Measurements from ENCODE around the gene MRPL55. TPM values are rescaled to one million over a fixed set of nuclear protein-coding genes. Genes with fewer than 3 reads are reported as not detected.

MRPL55 gene
- total RNA-seq, 4 donors from 2014 or later: 64.7 to 123 (median 74.2) TPM

DNA sequence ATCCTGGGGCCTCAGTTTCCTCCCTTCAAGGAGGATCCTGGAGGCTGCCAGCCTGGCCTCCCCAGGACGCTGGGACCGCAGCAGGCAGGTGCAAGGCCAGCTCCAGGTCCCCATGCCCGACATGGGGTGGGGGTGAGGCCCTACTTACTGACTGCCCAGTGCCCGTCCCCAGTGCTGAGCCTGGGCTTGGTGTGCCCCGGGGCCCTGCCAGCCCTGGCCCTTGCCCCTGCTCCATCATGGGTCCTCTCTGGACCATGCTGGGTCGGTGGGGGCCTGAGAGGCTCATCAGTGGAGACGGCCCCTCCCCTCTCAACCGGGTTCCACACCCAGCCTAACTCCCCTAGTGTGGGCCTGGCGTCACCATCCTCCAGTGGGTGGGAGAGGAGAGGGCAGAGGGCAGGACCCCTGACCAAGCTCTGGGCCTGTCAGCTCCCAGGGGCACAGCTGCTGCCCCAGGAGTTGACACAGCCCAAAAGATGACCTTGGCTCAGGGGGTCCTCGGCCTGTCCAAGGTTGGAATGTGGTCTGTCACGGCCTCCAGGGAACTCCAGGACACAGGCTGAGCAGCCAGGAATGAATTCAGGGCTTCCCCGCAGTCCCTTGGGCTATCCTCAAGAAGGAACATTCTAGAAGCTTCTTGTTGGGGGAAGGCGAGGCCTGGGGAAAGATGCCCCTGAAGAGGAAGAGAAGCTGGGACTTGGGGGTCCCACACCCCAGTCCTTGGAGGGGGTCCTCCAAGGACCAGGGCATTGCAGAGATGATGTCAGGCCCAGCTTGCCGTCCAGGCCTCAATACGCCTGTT lies 44.2 kb downstream of the MRPL55 start:
- Histone ChIP-seq H3K27ac (no peak overlapping the region), H3K36me3 (no peaks in the 10 kb centered on the region), H3K4me1 (peaks cover 0 to 5% of the 10 kb centered on the region in 2 donors), H3K9me3 (no peaks in the 10 kb centered on the region), H3K27me3 (peaks cover 54 to 75% (median 57%) of the 10 kb centered on the region in 3 donors), H3K4me3 (no peak overlapping the region)
- ATAC-seq (no peak), DNase-seq (no peak)
- intact Hi-C loops (cut with DNase I; ENCODE audit: low total_unique reads): no loop called here
- TF ChIP-seq POLR2A (IDR thresholded peaks at IDR 0.05): no peak
- TF ChIP-seq, protein P1, sequence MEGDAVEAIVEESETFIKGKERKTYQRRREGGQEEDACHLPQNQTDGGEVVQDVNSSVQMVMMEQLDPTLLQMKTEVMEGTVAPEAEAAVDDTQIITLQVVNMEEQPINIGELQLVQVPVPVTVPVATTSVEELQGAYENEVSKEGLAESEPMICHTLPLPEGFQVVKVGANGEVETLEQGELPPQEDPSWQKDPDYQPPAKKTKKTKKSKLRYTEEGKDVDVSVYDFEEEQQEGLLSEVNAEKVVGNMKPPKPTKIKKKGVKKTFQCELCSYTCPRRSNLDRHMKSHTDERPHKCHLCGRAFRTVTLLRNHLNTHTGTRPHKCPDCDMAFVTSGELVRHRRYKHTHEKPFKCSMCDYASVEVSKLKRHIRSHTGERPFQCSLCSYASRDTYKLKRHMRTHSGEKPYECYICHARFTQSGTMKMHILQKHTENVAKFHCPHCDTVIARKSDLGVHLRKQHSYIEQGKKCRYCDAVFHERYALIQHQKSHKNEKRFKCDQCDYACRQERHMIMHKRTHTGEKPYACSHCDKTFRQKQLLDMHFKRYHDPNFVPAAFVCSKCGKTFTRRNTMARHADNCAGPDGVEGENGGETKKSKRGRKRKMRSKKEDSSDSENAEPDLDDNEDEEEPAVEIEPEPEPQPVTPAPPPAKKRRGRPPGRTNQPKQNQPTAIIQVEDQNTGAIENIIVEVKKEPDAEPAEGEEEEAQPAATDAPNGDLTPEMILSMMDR (IDR thresholded peaks at IDR 0.05 in 4 of 5, conservative IDR thresholded peaks at IDR 0.05 in 1 of 5): no peak
- in situ Hi-C loops (cut with MboI; ENCODE audit: low sequenced_read_pairs in 4 of 4): no loop called here

DNA sequence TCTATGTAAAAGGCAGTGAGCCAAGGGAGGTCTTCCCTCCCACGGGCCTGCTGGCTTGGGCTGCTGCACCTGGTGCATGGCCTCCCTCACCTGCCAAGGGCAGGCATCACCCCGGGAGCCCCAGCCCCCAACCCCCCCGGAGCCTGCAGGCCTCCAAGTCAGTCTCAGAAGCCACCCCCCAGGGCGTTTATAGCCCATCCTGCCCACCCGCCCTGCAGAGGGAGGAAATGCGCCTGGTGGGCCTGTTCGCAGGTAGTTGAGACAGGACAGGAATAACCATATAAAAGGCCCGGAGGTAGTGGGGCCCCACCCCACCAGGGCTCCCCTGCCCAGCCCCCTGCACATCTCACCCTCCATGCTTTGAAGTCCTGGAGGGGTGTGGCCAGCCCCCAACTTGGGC lies 44.8 kb downstream of the MRPL55 start:
- ATAC-seq: no peak

DNA sequence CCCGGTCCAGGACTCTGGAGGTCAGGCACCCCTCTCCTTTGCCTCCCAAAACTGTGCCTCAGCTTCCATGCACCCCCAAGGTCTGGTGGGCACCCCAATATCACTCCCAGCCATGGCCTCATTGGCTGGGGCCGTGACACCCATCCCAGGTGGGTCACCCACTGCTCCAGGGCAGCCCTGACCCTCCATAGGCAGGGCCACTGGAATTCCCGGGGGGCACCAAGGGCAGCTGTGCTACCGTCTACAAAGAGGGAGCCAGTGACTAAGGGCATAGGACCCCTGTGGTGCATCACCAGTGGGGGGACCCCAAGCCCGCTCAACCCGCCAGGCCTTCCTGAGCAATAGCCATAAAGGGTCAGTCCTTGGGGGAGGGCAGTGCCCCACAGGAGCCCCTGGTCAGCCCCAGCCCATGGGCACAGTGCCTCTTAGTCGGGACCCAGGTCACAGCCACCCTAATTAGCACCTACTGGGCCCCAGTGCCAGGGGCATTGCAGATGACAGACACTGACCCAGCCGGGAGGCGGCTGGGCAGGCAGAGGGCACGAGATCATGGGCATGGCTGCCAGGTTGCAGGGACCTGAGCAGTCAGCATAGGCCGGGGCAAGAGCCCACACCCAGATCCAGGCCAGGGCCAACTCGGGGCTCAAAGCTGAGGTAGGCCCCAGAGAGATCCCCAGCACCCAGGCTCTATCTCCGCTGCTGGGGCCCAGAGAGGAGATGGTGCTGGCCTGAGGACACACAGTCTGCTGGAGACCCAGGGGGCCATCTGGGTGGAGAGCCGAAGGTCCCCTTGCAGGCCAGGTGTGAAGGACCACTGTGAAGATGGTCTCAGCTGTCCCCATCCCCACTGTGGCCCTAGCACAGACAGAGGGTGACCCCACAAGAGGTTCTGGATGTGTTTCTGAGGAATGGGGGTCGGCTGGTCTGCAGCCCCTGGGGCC lies 45.6 kb downstream of the MRPL55 start:
- DNase-seq (no peak), ATAC-seq (no peak)
- peaks cover 68 to 90% (median 71%) of the 10 kb centered on the region in 3 donors for H3K27me3 ChIP-seq
- H3K36me3 ChIP-seq: no peaks in the 10 kb centered on the region
- H3K4me3 ChIP-seq: no peak overlapping the region
- peaks cover 0 to 5% of the 10 kb centered on the region in 2 donors for H3K4me1 ChIP-seq
- in situ Hi-C loops (cut with MboI; ENCODE audit: low sequenced_read_pairs in 4 of 4) (no loop called here), intact Hi-C loops (cut with DNase I; ENCODE audit: low total_unique reads) (no loop called here)
- TF ChIP-seq POLR2A (IDR thresholded peaks at IDR 0.05): no peak
- TF ChIP-seq, protein P1 (IDR thresholded peaks at IDR 0.05 in 4 of 5, conservative IDR thresholded peaks at IDR 0.05 in 1 of 5): no peak
- no peak overlapping the region for H3K27ac ChIP-seq
- no peaks in the 10 kb centered on the region for H3K9me3 ChIP-seq

More for the DNA sequence above, 44.8 kb downstream of the MRPL55 start:
- H3K27me3 ChIP-seq: peaks cover 61 to 82% (median 64%) of the 10 kb centered on the region in 3 donors
- no peaks in the 10 kb centered on the region for H3K9me3 ChIP-seq
- DNase-seq: no peak
- H3K4me1 ChIP-seq: peaks cover 0 to 5% of the 10 kb centered on the region in 2 donors
- intact Hi-C loops (cut with DNase I; ENCODE audit: low total_unique reads) (no loop called here), in situ Hi-C loops (cut with MboI; ENCODE audit: low sequenced_read_pairs in 4 of 4) (no loop called here)
- H3K4me3 ChIP-seq: no peak overlapping the region
- TF ChIP-seq POLR2A (IDR thresholded peaks at IDR 0.05): no peak
- TF ChIP-seq, protein P1 (IDR thresholded peaks at IDR 0.05 in 4 of 5, conservative IDR thresholded peaks at IDR 0.05 in 1 of 5): no peak
- H3K27ac ChIP-seq: no peak overlapping the region
- no peaks in the 10 kb centered on the region for H3K36me3 ChIP-seq

DNA sequence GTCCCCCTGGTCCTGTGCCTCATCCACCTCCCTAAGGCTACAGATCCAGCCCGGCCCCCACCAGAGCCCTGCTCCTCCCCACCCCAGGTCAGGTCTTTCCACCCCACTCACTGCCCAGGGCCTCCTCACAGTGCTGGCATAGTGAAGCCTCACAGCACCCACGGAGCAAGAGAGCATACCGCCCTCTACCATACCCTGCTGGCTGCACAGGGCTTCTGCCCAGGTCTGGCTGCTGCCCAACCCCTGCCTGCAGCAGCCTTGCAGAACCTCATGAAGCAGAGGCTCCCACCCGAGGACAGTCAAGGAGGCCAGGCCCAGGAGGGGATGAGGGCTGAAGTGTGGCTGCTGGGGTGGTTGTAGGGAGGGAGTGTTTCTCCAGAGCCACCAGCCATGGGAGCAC lies 46.3 kb downstream of the MRPL55 start:
- no peak for ATAC-seq
- Histone ChIP-seq H3K27me3 (peaks cover 76 to 94% (median 78%) of the 10 kb centered on the region in 3 donors), H3K4me3 (no peak overlapping the region), H3K9me3 (no peaks in the 10 kb centered on the region), H3K36me3 (no peaks in the 10 kb centered on the region), H3K27ac (no peak overlapping the region), H3K4me1 (peaks cover 0 to 5% of the 10 kb centered on the region in 2 donors)
- in situ Hi-C loops (cut with MboI; ENCODE audit: low sequenced_read_pairs in 4 of 4) (no loop called here), intact Hi-C loops (cut with DNase I; ENCODE audit: low total_unique reads) (no loop called here)
- TF ChIP-seq POLR2A (IDR thresholded peaks at IDR 0.05): no peak
- TF ChIP-seq, protein P1 (IDR thresholded peaks at IDR 0.05 in 4 of 5, conservative IDR thresholded peaks at IDR 0.05 in 1 of 5): no peak
- DNase-seq: no peak
